Naive thymus-derived CD8-positive, alpha-beta T cell (primary cell): ENCODE data around the gene TMTC3. TPM values are rescaled to one million over a fixed set of nuclear protein-coding genes. Genes with fewer than 3 reads are reported as not detected.
A peak's percentile ranks its signal among the peaks of the same experiment; 100 is the strongest.

Experiments
- ATAC-seq, 2 donors: fragments of 150-1000 bp; cut with Tn5 transposase in 1 of 2; sonication (Bioruptor Pico), chemical (Tn5 transposase) in 1 of 2; 1 replicate in 1 of 2; 2 replicates in 1 of 2; pipeline ENCODE4 v1.10.0; 2021; ENCODE audit warnings: mild to moderate bottlenecking in 2 of 2, moderate library complexity in 2 of 2
- POLR2A ChIA-PET: fragments of 350-600 bp; sonication (Branson Sonifier 250); formaldehyde crosslinking; loops from one replicate; lab custom pipeline; 2021; ENCODE audit warnings: antibody characterized with exemption; lab: Charles Lee
- DNase-seq, 10 donors: peaks; one replicate each; pipeline versions ENCODE4 v3.0.0 to v3.0.0-alpha.2; 2020 to 2022
- H3K27ac Mint-ChIP-seq, 10 donors: one replicate each; pipeline ENCODE4 v1.8.0; 2020 to 2022; ENCODE audit warnings: mild to moderate bottlenecking in 10 of 10, mixed read lengths in 10 of 10, moderate library complexity in 4 of 10, inconsistent platforms in 1 of 10
- H3K27me3 Mint-ChIP-seq, 5 donors: one replicate each; pipeline ENCODE4 v1.8.0; 2021 to 2022; ENCODE audit warnings: mixed read lengths in 5 of 5
- H3K36me3 Mint-ChIP-seq, 3 donors: one replicate each; pipeline ENCODE4 v1.8.0; 2020 to 2022; ENCODE audit warnings: mixed read lengths in 3 of 3, mild to moderate bottlenecking in 2 of 3, inconsistent platforms in 1 of 3
- H3K4me1 Mint-ChIP-seq, 4 donors: one replicate each; pipeline ENCODE4 v1.8.0; 2021 to 2022; ENCODE audit warnings: mixed read lengths in 4 of 4
- H3K4me3 Mint-ChIP-seq, 10 donors: one replicate each; pipeline ENCODE4 v1.8.0; 2020 to 2022; ENCODE audit warnings: mild to moderate bottlenecking in 10 of 10, mixed read lengths in 10 of 10, moderate library complexity in 6 of 10, inconsistent platforms in 1 of 10
- H3K9me3 Mint-ChIP-seq, 9 donors: one replicate each; pipeline ENCODE4 v1.8.0; 2020 to 2022; ENCODE audit warnings: mixed read lengths in 9 of 9, mild to moderate bottlenecking in 3 of 9, inconsistent platforms in 1 of 9, moderate library complexity in 1 of 9
- polyA plus RNA-seq, 3 donors: library from polyadenylated mRNA; unstranded; fragments of 300-500 nt; fragmentation: Illumina TruSeq; gene quantifications; one replicate each; pipeline ENCODE4 v1.2.3, GENCODE V29; 2021
- total RNA-seq, 8 experiments: library from RNA in 2 of 8; stranded (reverse) in 2 of 8; gene quantifications; one replicate each; pipeline ENCODE4 v1.2.3 and lab custom pipeline; 2021 to 2026

Gene TMTC3
- total and polyA plus RNA-seq, 5 experiments from 2014 or later, result 1.2 to 11.9 (median 2.4) TPM

DNA sequence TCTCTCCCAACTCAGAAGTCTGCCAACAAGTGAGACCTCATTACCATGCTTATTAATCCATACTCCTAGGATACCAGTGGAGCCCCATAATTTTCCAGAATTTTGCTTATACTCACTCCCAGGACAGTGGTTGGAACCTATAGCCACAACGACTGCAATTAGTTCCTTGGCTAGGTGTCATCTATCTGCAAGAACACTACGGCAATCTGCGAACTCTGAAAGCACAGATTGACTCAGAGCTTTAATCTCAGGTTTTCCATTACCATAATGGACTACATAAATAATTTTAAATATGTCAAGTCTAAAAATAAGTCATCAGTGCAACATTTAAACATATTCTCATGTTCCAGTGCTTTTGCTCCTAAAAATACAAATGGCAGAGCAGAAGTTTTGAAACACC lies 33.4 kb downstream of the TMTC3 start:
- Mint-ChIP-seq H3K27ac (peak overlapping the region in 1 of 10 donors; percentile 30), H3K9me3 (no peaks in the 10 kb centered on the region), H3K36me3 (peaks cover 52 to 79% (median 56%) of the 10 kb centered on the region in 3 donors), H3K27me3 (no peaks in the 10 kb centered on the region), H3K4me1 (peaks cover 0 to 2% (median 0%) of the 10 kb centered on the region in 4 donors), H3K4me3 (no peak overlapping the region)
- POLR2A ChIA-PET, result no interaction called here
- ATAC-seq, result no peak
- no peak for DNase-seq

DNA sequence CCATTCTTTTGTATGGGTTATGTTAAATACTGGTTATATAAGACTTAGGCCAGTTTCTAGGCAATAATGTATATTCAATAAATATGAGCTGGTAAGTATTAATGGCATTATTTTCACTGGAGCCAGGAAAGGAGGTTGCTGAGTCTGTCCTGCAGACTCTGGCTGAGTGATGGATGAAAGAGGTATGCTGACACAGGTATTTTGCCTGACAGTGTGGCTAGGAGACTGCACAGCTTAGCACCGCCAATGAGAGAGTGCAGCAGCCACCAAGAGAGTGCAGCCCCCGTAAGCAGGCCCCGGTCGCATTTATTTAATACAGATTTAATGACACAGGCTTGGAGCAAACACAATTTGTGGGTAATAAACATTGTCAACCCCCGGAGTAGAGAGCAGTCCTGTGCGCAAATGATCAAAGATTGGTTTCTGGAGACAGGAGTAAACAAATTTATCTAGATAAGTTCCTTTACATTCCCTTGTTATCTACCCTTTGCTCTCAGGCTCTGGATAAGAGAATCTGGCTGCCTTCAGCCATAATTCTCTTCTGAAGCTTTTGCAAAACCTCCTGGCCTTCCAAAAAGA lies 37.4 kb downstream of the TMTC3 start:
- no peak overlapping the region for H3K27ac Mint-ChIP-seq
- peaks cover 0 to 18% (median 0%) of the 10 kb centered on the region in 9 donors for H3K9me3 Mint-ChIP-seq
- H3K36me3 Mint-ChIP-seq, result peaks cover 74 to 86% (median 76%) of the 10 kb centered on the region in 3 donors
- no peak for ATAC-seq
- DNase-seq, result no peak
- H3K4me3 Mint-ChIP-seq, result no peak overlapping the region
- H3K4me1 Mint-ChIP-seq, result peaks cover 0 to 2% (median 0%) of the 10 kb centered on the region in 4 donors
- no peaks in the 10 kb centered on the region for H3K27me3 Mint-ChIP-seq
- POLR2A ChIA-PET, result no interaction called here

DNA sequence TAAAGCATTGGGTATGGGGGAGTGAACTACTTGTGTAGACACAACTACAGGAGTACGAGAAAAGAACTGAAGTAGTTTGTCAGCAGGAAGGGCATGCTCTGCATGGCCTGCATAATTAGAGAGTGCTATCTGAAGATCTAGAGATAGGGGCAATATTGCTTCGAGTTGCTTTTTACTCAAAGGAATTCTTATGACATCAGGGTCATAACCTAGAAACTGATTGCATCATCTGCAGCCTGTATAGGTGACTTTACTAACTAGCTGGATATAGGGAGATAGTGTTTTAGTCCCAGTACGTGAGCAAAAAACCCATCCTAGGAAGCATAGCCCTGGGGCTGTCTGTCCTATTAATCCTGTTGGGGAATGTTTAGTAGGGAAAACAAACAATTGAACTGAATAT lies 39.8 kb downstream of the TMTC3 start:
- POLR2A ChIA-PET, result no interaction called here
- H3K36me3 Mint-ChIP-seq, result peaks cover 69 to 77% (median 76%) of the 10 kb centered on the region in 3 donors
- peaks cover 0 to 18% (median 0%) of the 10 kb centered on the region in 9 donors for H3K9me3 Mint-ChIP-seq
- ATAC-seq (no peak), DNase-seq (no peak)
- H3K4me3 Mint-ChIP-seq, result no peak overlapping the region
- peaks cover 0 to 2% (median 0%) of the 10 kb centered on the region in 4 donors for H3K4me1 Mint-ChIP-seq
- H3K27ac Mint-ChIP-seq, result no peak overlapping the region
- no peaks in the 10 kb centered on the region for H3K27me3 Mint-ChIP-seq

DNA sequence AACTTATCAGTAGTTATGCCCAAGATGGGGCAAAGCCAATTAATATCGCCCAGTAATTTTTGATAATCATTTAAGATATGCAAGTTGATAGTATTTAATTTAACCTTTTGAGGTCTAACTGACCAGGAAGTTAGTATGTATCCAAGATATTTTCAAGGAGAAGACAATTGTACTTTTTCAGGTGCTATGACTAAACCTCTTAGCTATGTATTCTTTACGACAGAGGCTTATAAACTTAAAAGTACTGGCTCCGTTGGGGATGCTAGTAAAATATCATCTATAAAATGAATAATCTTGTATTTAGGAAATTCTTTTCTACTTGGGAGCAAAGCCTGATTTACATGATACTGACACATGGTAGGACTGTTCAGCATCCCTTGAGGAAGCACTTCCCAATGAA lies 40.3 kb downstream of the TMTC3 start:
- Mint-ChIP-seq H3K4me1 (peaks cover 0 to 2% (median under 1%) of the 10 kb centered on the region in 4 donors), H3K9me3 (peaks cover 0 to 18% (median 0%) of the 10 kb centered on the region in 9 donors), H3K27me3 (no peaks in the 10 kb centered on the region), H3K27ac (no peak overlapping the region), H3K4me3 (no peak overlapping the region), H3K36me3 (peaks cover 66 to 75% (median 72%) of the 10 kb centered on the region in 3 donors)
- no peak for ATAC-seq
- DNase-seq, result no peak
- POLR2A ChIA-PET, result no interaction called here

DNA sequence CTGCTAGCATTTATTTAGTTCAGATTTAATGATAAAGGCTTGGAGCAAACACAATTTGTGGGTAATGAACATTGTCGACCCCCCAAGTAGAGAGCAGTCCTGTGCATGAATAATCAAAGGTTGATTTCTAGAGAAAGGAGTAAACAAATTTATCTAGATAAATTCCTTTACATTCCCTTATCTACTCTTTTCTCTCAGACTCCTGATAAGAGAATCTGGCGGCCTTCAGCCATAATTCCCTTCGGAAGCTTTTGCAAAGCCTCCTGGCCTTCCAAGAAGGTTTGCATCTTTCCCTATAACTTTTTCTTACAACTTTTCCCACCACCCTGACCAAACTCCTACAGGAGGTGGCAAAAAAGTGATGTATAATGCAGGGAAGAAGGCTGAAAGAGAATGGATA lies 42.1 kb downstream of the TMTC3 start:
- H3K27me3 Mint-ChIP-seq, result no peaks in the 10 kb centered on the region
- ATAC-seq (no peak), DNase-seq (no peak)
- peak overlapping the region in 1 of 10 donors; percentile 24 for H3K27ac Mint-ChIP-seq
- H3K4me1 Mint-ChIP-seq, result peaks cover 0 to 2% (median under 1%) of the 10 kb centered on the region in 4 donors
- H3K9me3 Mint-ChIP-seq, result peaks cover 0 to 18% (median 0%) of the 10 kb centered on the region in 9 donors
- H3K4me3 Mint-ChIP-seq, result no peak overlapping the region
- POLR2A ChIA-PET, result no interaction called here
- H3K36me3 Mint-ChIP-seq, result peaks cover 55 to 71% (median 66%) of the 10 kb centered on the region in 3 donors

DNA sequence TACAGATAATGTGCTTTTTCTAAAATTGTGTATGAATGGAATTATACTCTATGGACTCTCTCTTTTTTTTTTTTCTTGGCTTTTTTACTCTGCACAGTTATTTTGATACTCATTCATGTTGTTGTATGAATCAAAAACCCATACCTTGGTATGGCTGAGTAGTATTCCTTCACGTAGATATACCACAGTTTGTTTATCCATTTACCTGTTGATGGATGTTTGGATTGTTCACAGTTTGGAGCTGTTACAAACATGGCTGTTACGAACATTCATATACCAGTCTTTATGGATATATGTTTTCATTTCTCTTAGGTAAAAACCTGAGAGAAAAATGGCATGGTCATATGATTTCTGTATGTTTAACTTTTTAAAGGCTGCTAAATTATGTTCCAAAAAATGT lies 43.2 kb downstream of the TMTC3 start:
- POLR2A ChIA-PET, result no interaction called here
- DNase-seq (no peak), ATAC-seq (no peak)
- H3K4me3 Mint-ChIP-seq, result no peak overlapping the region
- peaks cover 45 to 62% (median 55%) of the 10 kb centered on the region in 3 donors for H3K36me3 Mint-ChIP-seq
- peaks cover 0 to 18% (median 0%) of the 10 kb centered on the region in 9 donors for H3K9me3 Mint-ChIP-seq
- no peaks in the 10 kb centered on the region for H3K27me3 Mint-ChIP-seq
- H3K27ac Mint-ChIP-seq, result no peak overlapping the region
- peaks cover 0 to 2% (median under 1%) of the 10 kb centered on the region in 4 donors for H3K4me1 Mint-ChIP-seq

DNA sequence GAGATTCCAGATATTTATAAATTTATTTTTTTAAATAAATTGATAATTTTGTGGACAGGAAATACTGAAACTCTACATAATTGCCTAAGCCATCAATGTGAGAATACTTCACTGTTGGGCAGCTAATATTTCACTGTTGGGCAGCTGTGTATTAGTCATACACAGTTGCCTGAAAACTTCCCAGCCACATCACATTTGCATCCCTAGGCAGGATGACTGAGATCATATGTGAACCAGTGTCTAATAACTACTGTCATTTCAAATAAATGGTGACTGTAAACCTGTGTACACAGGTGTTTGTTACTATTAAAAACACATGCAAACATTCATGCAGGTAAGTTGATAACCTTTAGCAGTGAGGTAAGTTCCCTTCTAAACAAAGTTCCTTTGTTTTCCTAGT lies 43.9 kb downstream of the TMTC3 start:
- peaks cover 38 to 59% (median 50%) of the 10 kb centered on the region in 3 donors for H3K36me3 Mint-ChIP-seq
- peaks cover 0 to 16% (median 0%) of the 10 kb centered on the region in 9 donors for H3K9me3 Mint-ChIP-seq
- DNase-seq (no peak), ATAC-seq (no peak)
- H3K4me3 Mint-ChIP-seq, result no peak overlapping the region
- peaks cover 0 to 2% (median under 1%) of the 10 kb centered on the region in 4 donors for H3K4me1 Mint-ChIP-seq
- H3K27me3 Mint-ChIP-seq, result no peaks in the 10 kb centered on the region
- H3K27ac Mint-ChIP-seq, result no peak overlapping the region
- POLR2A ChIA-PET, result no interaction called here

DNA sequence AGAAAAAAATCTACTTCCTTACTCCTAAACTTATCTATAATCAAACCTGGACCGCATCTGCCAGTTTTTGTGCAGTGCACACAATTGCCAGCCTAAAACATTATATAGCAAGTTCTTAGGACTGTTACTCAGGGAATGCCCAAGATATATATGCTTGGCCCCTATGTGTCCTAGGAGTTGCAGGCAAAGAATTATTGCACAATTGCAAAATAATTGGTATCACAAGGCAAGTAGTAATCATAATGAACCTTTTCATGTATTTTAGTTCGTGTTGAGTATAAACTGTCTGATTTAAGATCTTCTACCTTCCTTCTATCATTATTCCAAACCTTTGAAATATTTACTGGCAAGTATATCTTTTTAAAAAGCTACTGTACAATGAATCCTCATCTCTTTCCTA lies 45.5 kb downstream of the TMTC3 start:
- Mint-ChIP-seq H3K4me1 (peaks cover 0 to 2% (median under 1%) of the 10 kb centered on the region in 4 donors), H3K36me3 (peaks cover 25 to 62% (median 36%) of the 10 kb centered on the region in 3 donors), H3K27me3 (no peaks in the 10 kb centered on the region), H3K4me3 (no peak overlapping the region), H3K9me3 (peaks cover 0 to 2% (median 0%) of the 10 kb centered on the region in 9 donors), H3K27ac (no peak overlapping the region)
- DNase-seq (no peak), ATAC-seq (no peak)
- POLR2A ChIA-PET, result no interaction called here

DNA sequence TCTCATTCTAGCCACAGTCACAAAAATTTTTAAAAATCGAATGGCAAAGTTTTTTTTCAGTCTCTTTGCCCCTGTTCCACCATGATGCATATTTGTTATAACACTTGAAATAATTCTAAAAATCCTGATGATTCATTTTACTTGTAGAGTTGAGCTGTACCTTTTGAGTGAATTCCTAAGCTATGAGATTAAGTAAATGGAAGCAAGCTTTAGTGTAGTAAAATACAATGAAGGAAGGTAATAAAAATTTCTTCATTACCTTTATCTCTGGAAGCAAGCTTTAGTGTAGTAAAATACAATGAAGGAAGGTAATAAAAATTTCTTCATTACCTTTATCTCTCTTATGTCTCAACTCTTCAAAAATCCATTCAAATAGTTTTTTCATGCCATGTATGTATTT lies 46.1 kb downstream of the TMTC3 start:
- no peak for DNase-seq
- no peak for ATAC-seq
- POLR2A ChIA-PET, result no interaction called here
- Mint-ChIP-seq H3K4me1 (peaks cover 0 to 2% (median under 1%) of the 10 kb centered on the region in 4 donors), H3K27me3 (no peaks in the 10 kb centered on the region), H3K9me3 (peaks cover 0 to 2% (median 0%) of the 10 kb centered on the region in 9 donors), H3K36me3 (peaks cover 19 to 56% (median 31%) of the 10 kb centered on the region in 3 donors), H3K4me3 (no peak overlapping the region), H3K27ac (no peak overlapping the region)

DNA sequence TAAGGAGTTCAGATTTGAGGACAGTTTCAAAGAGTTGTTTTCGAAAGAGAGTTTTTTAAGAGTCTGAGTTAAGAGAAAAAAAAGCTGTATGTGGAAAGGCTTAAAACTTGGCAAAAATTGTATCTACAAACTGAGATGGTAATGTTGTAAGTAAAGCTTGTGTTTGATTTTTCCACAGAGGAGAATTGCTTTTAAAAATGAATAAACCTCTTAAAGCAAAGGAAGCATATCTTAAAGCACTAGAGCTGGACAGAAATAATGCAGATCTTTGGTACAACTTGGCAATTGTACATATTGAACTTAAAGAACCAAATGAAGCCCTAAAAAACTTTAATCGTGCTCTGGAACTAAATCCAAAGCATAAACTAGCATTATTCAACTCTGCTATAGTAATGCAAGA lies 50.3 kb downstream of the TMTC3 start:
- no peaks in the 10 kb centered on the region for H3K9me3 Mint-ChIP-seq
- peaks cover 8 to 56% (median 28%) of the 10 kb centered on the region in 3 donors for H3K36me3 Mint-ChIP-seq
- H3K27ac Mint-ChIP-seq, result no peak overlapping the region
- no peak for ATAC-seq
- H3K4me1 Mint-ChIP-seq, result peaks cover 0 to under 1% (median 0%) of the 10 kb centered on the region in 4 donors
- no peak overlapping the region for H3K4me3 Mint-ChIP-seq
- no peak for DNase-seq
- no peaks in the 10 kb centered on the region for H3K27me3 Mint-ChIP-seq
- POLR2A ChIA-PET, result no interaction called here

DNA sequence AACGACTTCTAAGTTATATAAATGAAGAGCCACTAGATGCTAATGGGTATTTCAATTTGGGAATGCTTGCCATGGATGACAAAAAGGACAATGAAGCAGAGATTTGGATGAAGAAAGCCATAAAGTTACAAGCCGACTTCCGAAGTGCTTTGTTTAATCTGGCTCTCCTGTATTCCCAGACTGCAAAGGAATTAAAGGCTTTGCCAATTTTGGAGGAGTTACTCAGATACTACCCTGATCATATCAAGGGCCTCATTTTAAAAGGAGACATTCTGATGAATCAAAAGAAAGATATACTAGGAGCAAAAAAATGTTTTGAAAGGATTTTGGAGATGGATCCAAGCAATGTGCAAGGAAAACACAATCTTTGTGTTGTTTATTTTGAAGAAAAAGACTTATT lies 52.8 kb downstream of the TMTC3 start:
- H3K27me3 Mint-ChIP-seq, result no peaks in the 10 kb centered on the region
- no peaks in the 10 kb centered on the region for H3K9me3 Mint-ChIP-seq
- H3K4me3 Mint-ChIP-seq, result no peak overlapping the region
- ATAC-seq (no peak), DNase-seq (no peak)
- H3K36me3 Mint-ChIP-seq, result peaks cover 8 to 49% (median 25%) of the 10 kb centered on the region in 3 donors
- POLR2A ChIA-PET, result no interaction called here
- H3K4me1 Mint-ChIP-seq, result no peaks in the 10 kb centered on the region
- H3K27ac Mint-ChIP-seq, result no peak overlapping the region

DNA sequence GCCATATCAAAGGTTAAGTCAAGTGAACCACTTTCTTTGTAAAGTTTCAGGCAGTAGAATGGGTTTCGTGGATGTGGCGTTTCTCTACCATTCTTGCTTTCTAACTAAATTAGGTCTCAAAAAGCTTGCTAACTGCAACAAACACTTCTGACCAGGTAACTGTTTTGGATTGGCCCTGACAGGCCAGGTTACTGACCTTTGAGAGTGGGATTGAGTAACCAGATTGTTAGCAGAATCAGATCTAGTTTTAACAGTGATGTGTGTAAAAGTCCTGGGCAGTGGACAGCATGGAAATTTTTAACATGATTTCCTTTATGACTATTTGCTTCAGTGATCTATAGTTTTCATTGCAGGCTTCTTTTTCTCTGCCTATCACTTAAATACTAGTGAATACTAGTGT lies 57.9 kb downstream of the TMTC3 start:
- DNase-seq (no peak), ATAC-seq (no peak)
- Mint-ChIP-seq H3K36me3 (peaks cover 4 to 15% (median 10%) of the 10 kb centered on the region in 3 donors), H3K9me3 (peaks cover 0 to 9% (median 2%) of the 10 kb centered on the region in 9 donors), H3K4me1 (no peaks in the 10 kb centered on the region), H3K27me3 (no peaks in the 10 kb centered on the region), H3K4me3 (no peak overlapping the region), H3K27ac (no peak overlapping the region)
- POLR2A ChIA-PET, result no interaction called here

DNA sequence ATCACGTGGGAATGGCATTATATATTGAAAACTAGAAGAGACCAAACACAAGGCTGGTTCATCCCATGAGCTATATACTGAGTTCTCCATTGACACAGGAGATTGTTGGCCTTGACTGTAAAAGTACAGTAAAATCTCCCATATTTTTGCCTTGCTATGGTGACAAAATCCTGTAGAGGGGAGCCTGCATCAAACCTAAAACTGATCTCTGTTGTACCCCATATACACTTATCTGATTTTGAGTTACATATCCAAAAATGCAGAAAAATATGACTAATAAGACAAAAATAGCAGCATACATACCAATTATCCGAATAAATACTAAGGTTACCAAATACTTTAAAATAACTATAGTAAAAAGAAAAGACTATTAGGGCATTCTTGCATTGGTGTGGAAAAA lies 60.4 kb downstream of the TMTC3 start:
- DNase-seq, result no peak
- Mint-ChIP-seq H3K9me3 (peaks cover 0 to 21% (median 2%) of the 10 kb centered on the region in 9 donors), H3K4me1 (no peaks in the 10 kb centered on the region), H3K36me3 (peaks cover 0 to 3% (median 0%) of the 10 kb centered on the region in 3 donors), H3K27me3 (peaks cover 0 to 5% (median under 1%) of the 10 kb centered on the region in 5 donors), H3K27ac (no peak overlapping the region), H3K4me3 (no peak overlapping the region)
- no peak for ATAC-seq
- POLR2A ChIA-PET, result no interaction called here
